ENCODE results near the gene RBP3. TPM values are rescaled to one million over a fixed set of nuclear protein-coding genes. Genes with fewer than 3 reads are reported as not detected.

The RBP3 gene
- total and polyA plus RNA-seq, 2 donors (not counting 1 experiment from before 2014, with no cell fraction given), result not detected

- peaks cover 29% of the 10 kb centered on the region for H3K27me3 ChIP-seq (ENCODE audit: control insufficient read depth, insufficient read depth, low read length)
- no peak for TF ChIP-seq EZH2 (IDR thresholded peaks at IDR 0.05; ENCODE audit: low read length, missing control alignments)
- TF ChIP-seq CTCF (conservative IDR thresholded peaks at IDR 0.05 in 1 of 2, IDR thresholded peaks at IDR 0.05 in 1 of 2; ENCODE audit: low read depth in 1 of 2, low read length in 2 of 2), result no peak
- H3K9me3 ChIP-seq (ENCODE audit: control insufficient read depth, insufficient read depth, low read depth, low read length), result no peaks in the 10 kb centered on the region
- DNase-seq (ENCODE audit: low read depth in 2 of 2), result no peak
- H3K79me2 ChIP-seq (ENCODE audit: control insufficient read depth, insufficient read depth, low read length), result no peaks in the 10 kb centered on the region
- H3K27ac ChIP-seq (ENCODE audit: insufficient read depth, low read length), result no peak overlapping the region
- H3K4me1 ChIP-seq (ENCODE audit: control insufficient read depth, extremely low read depth, insufficient read depth, low read length), result no peaks in the 10 kb centered on the region
- H3K36me3 ChIP-seq (ENCODE audit: control insufficient read depth, insufficient read depth, low read length), result no peaks in the 10 kb centered on the region
- no peak overlapping the region for H3K4me2 ChIP-seq (ENCODE audit: extremely low read depth, insufficient read depth, low read length)
- no peak overlapping the region for H3K9ac ChIP-seq (ENCODE audit: insufficient read depth, low read length)
- H2AFZ ChIP-seq (ENCODE audit: low read length), result no peak overlapping the region
- no peaks in the 10 kb centered on the region for H4K20me1 ChIP-seq (ENCODE audit: control insufficient read depth, extremely low read depth, insufficient read depth, low read length)
- H3K4me3 ChIP-seq (replicated peaks in 1 of 4; ENCODE audit: control extremely low read depth in 1 of 4, insufficient read depth in 1 of 4, low read depth in 3 of 4, low read length in 4 of 4), result no peak overlapping the region
Measured at GRCh38 chr10:47380341-47381102, 32.4 kb downstream of the RBP3 start.

GRCh38 chr10:47381103-47381395 lies 32.9 kb downstream of the RBP3 start:
- no peak overlapping the region for H3K4me3 ChIP-seq (replicated peaks in 1 of 4; ENCODE audit: control extremely low read depth in 1 of 4, insufficient read depth in 1 of 4, low read depth in 3 of 4, low read length in 4 of 4)
- no peak overlapping the region for H3K27ac ChIP-seq (ENCODE audit: insufficient read depth, low read length)
- H3K4me2 ChIP-seq (ENCODE audit: extremely low read depth, insufficient read depth, low read length), result no peak overlapping the region
- peaks cover 26% of the 10 kb centered on the region for H3K27me3 ChIP-seq (ENCODE audit: control insufficient read depth, insufficient read depth, low read length)
- no peak overlapping the region for H3K9ac ChIP-seq (ENCODE audit: insufficient read depth, low read length)
- H3K9me3 ChIP-seq (ENCODE audit: control insufficient read depth, insufficient read depth, low read depth, low read length), result no peaks in the 10 kb centered on the region
- H3K4me1 ChIP-seq (ENCODE audit: control insufficient read depth, extremely low read depth, insufficient read depth, low read length), result no peaks in the 10 kb centered on the region
- H3K79me2 ChIP-seq (ENCODE audit: control insufficient read depth, insufficient read depth, low read length), result no peaks in the 10 kb centered on the region
- no peak overlapping the region for H2AFZ ChIP-seq (ENCODE audit: low read length)
- no peaks in the 10 kb centered on the region for H3K36me3 ChIP-seq (ENCODE audit: control insufficient read depth, insufficient read depth, low read length)
- TF ChIP-seq CTCF (conservative IDR thresholded peaks at IDR 0.05 in 1 of 2, IDR thresholded peaks at IDR 0.05 in 1 of 2; ENCODE audit: low read depth in 1 of 2, low read length in 2 of 2) (no peak), EZH2 (IDR thresholded peaks at IDR 0.05; ENCODE audit: low read length, missing control alignments) (no peak)
- no peaks in the 10 kb centered on the region for H4K20me1 ChIP-seq (ENCODE audit: control insufficient read depth, extremely low read depth, insufficient read depth, low read length)
- no peak for DNase-seq (ENCODE audit: low read depth in 2 of 2)

GRCh38 chr10:47381427-47382379 lies 33.5 kb downstream of the RBP3 start:
- Histone ChIP-seq H2AFZ (ENCODE audit: low read length) (no peak overlapping the region), H3K4me3 (replicated peaks in 1 of 4; ENCODE audit: control extremely low read depth in 1 of 4, insufficient read depth in 1 of 4, low read depth in 3 of 4, low read length in 4 of 4) (no peak overlapping the region), H4K20me1 (ENCODE audit: control insufficient read depth, extremely low read depth, insufficient read depth, low read length) (no peaks in the 10 kb centered on the region), H3K79me2 (ENCODE audit: control insufficient read depth, insufficient read depth, low read length) (no peaks in the 10 kb centered on the region), H3K4me2 (ENCODE audit: extremely low read depth, insufficient read depth, low read length) (no peak overlapping the region), H3K4me1 (ENCODE audit: control insufficient read depth, extremely low read depth, insufficient read depth, low read length) (no peaks in the 10 kb centered on the region), H3K9ac (ENCODE audit: insufficient read depth, low read length) (no peak overlapping the region), H3K9me3 (ENCODE audit: control insufficient read depth, insufficient read depth, low read depth, low read length) (no peaks in the 10 kb centered on the region), H3K36me3 (ENCODE audit: control insufficient read depth, insufficient read depth, low read length) (no peaks in the 10 kb centered on the region), H3K27me3 (ENCODE audit: control insufficient read depth, insufficient read depth, low read length) (peaks cover 25% of the 10 kb centered on the region), H3K27ac (ENCODE audit: insufficient read depth, low read length) (no peak overlapping the region)
- DNase-seq (ENCODE audit: low read depth in 2 of 2), result no peak
- TF ChIP-seq EZH2 (IDR thresholded peaks at IDR 0.05; ENCODE audit: low read length, missing control alignments) (no peak), CTCF (conservative IDR thresholded peaks at IDR 0.05 in 1 of 2, IDR thresholded peaks at IDR 0.05 in 1 of 2; ENCODE audit: low read depth in 1 of 2, low read length in 2 of 2) (no peak)

Data from fibroblast of lung (primary cell).